GM12874 (cell line): ENCODE results near the gene CDKN1B.

Source experiments
- TF ChIP-seq, protein P1 (sequence below): IDR thresholded peaks from 2 replicates; pipeline ENCODE4 v1.5.1; 2011; ENCODE audit warnings: low read depth, mild to moderate bottlenecking, control low read depth, low read length, moderate library complexity; ENCODE audit not compliant: insufficient read depth

CDKN1B gene

DNA sequence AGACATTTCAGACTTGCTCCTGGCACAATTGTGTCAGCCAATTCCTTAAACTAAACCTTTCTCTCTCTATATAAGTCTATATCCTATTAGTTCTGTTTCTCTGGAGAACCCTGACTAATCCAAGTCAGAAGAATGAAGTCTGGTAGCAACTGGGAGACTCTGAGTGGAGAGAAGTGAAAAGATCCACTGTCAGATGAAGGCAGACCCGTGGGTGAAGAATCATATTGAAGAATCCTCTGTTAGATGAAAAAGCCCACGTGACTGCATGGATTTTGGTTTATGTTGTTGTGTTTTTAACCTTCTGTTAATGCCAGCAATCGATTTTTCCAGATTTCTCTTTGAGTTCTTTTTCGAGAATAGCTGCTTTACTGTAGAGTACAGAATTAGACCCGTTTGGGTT is 38.8 kb downstream of the CDKN1B start:
- TF ChIP-seq, protein P1, sequence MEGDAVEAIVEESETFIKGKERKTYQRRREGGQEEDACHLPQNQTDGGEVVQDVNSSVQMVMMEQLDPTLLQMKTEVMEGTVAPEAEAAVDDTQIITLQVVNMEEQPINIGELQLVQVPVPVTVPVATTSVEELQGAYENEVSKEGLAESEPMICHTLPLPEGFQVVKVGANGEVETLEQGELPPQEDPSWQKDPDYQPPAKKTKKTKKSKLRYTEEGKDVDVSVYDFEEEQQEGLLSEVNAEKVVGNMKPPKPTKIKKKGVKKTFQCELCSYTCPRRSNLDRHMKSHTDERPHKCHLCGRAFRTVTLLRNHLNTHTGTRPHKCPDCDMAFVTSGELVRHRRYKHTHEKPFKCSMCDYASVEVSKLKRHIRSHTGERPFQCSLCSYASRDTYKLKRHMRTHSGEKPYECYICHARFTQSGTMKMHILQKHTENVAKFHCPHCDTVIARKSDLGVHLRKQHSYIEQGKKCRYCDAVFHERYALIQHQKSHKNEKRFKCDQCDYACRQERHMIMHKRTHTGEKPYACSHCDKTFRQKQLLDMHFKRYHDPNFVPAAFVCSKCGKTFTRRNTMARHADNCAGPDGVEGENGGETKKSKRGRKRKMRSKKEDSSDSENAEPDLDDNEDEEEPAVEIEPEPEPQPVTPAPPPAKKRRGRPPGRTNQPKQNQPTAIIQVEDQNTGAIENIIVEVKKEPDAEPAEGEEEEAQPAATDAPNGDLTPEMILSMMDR, result no peak

DNA sequence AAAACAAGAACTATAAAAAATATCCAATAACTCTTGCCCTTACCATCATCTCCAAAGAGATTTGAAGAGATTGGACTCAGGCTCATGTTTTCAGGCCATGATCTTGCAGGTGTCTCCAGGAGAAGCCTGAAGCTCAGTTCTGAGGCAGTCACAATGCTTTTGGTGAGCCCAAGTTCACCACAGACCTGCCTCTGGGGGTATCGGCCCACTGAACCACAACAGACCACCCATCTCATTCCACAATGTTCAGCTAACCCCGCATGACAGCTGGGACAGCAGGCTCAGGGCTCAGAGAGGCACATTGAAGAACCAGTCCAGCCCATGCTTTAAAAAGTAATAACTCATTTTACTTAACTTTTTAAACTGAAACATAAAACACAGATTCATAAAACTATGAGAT is 40.0 kb downstream of the CDKN1B start:
- TF ChIP-seq, protein P1, result no peak

DNA sequence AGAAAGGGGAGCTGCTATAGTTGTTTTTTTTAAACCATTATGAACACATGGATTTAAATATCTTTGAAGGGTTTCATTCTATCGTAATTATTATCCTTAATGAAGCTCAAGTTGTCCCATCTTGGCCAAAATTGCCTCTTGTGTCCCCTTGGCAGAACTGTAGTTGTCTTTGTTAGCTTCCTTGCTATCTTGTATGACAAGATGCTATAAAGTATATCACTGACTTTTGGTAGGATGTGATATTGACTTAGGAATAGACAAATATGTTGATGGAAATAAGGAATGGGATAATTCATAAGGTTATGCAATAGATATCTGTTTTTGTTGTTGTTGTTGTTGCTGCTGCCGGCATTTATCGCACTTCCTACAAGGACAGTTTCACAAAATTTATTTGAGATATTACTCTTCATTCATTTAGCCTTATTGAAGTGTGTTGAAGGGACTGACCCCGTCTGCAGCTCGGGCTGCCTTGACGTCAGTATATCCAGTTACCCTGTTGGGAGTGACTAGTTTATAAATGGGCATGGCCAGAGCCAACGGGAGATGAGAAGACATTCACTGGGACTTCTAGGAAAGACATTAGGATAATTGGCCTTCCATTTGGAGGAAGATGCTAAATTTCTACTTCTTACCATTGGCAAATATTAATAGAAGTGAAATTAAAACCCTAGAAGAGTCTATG is 42.2 kb downstream of the CDKN1B start:
- TF ChIP-seq, protein P1, result no peak

DNA sequence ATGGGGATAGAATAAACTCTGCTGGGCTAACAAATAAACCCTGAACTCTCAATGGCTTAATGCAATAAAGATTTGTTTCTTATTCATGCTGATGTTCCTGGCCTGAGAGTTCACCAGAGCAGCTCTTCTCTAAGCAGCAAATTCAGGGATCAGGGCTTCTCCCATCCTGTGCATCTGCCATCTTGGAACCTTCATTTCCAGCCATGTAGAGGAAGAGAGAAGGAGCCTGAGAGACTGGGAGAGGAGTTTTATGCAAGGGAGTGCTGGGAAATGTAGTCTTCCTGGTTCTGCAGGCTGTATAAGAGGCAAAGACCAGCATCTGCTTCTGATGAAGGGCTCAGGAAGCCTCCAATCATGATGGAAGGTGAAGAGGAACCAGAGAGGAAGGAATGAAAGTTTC is 47.7 kb downstream of the CDKN1B start:
- TF ChIP-seq, protein P1, result no peak

DNA sequence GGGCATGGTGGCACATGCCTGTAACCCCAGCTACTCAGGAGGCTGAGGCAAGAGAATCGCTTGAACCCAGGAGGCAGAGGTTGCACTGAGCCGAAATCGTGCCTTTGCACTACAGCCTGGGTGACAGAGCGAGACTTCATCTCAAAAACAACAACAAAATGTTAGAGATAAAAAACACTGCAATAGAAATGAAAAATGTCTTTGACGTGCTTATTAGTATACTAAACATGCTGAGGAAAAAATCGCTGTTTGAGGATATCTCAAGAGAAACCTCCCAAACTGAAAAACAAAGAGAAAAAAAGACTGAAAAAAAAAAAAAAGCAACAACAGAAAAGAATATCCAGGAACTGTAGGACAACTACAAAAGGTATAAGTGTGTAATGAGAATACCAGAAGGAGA is 53.1 kb downstream of the CDKN1B start:
- TF ChIP-seq, protein P1, result no peak
